ENCODE measurements around the gene PRKCA. TPM values are rescaled to one million over a fixed set of nuclear protein-coding genes. Genes with fewer than 3 reads are reported as not detected.
"Not testable (repeated sequence)": the region's sequence is repeated elsewhere in the genome, so short reads cannot be mapped to it uniquely, and the experiment has no call there.

PRKCA gene
- total and polyA plus RNA-seq, 2 donors: 15.6 to 24.4 TPM

GRCh38 chr17:66724581-66725341, 422.3 kb downstream of the PRKCA start:
- Histone ChIP-seq H3K27ac (ENCODE audit: low read depth) (no peak overlapping the region), H3K36me3 (ENCODE audit: insufficient read depth) (no peaks in the 10 kb centered on the region), H3K4me1 (ENCODE audit: insufficient read depth) (no peaks in the 10 kb centered on the region), H3K4me3 (ENCODE audit: low read depth, low read length) (no peak overlapping the region)
- peak; percentile 49 for DNase-seq (ENCODE audit: extremely low spot score)
- 12% methylated on average over 5 of the region's 5 CpGs for WGBS

DNA sequence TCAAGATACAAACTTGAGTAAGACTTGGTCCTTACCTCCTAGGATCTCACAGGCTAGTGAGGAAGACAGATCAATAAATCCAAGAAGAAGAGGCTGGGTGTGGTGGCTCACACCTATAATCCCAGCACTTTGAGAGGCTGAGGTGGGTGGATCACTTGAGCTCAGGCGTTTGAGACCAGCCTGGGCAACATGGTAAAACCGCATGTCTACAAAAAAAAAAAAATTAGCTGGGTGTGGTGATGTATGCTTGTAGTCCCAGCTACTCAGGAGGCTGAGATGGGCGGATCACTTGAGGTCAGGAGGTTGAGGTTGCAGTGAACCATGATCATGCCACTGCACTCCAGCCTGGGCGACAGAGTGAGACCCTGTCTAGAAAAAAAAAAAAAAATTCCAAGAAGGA, 423.0 kb downstream of the PRKCA start:
- WGBS: 78% methylated on average over 4 of the region's 4 CpGs
- DNase-seq (ENCODE audit: extremely low spot score); H3K27ac ChIP-seq (ENCODE audit: low read depth): not testable (repeated sequence)

DNA sequence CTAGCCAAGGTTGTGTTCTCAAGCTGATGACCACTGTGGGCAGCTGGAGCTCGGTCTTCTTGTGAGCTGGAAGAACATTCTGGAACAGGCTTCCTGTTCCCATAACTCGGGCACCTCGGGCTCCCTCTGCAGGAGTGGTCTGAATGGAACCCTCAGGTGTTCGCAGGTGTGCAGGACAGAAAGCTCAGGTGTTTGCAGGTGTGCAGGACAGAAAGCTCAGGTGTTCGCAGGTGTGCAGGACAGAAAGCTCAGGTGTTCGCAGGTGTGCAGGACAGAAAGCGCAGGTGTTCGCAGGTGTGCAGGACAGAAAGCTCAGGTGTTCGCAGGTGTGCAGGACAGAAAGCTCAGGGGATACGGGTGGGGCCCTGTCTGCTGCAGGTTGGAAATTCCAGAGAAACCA, 423.5 kb downstream of the PRKCA start:
- Histone ChIP-seq H3K4me1 (ENCODE audit: insufficient read depth) (no peaks in the 10 kb centered on the region), H3K36me3 (ENCODE audit: insufficient read depth) (no peaks in the 10 kb centered on the region), H3K27ac (ENCODE audit: low read depth) (no peak overlapping the region), H3K4me3 (ENCODE audit: low read depth, low read length) (no peak overlapping the region)
- no peak for DNase-seq (ENCODE audit: extremely low spot score)
- 97% methylated on average over 10 of the region's 10 CpGs for WGBS

More for the DNA sequence above, 423.0 kb downstream of the PRKCA start:
- H3K4me3 ChIP-seq (ENCODE audit: low read depth, low read length); H3K36me3 ChIP-seq (ENCODE audit: insufficient read depth); H3K4me1 ChIP-seq (ENCODE audit: insufficient read depth): not testable (repeated sequence)

- 95% methylated on average over 12 of the region's 12 CpGs for WGBS
- no peak for DNase-seq (ENCODE audit: extremely low spot score)
- no peaks in the 10 kb centered on the region for H3K4me1 ChIP-seq (ENCODE audit: insufficient read depth)
- no peaks in the 10 kb centered on the region for H3K36me3 ChIP-seq (ENCODE audit: insufficient read depth)
- H3K4me3 ChIP-seq (ENCODE audit: low read depth, low read length): no peak overlapping the region
- no peak overlapping the region for H3K27ac ChIP-seq (ENCODE audit: low read depth)
Observed at GRCh38 chr17:66726371-66726770, 424.0 kb downstream of the PRKCA start.

DNA sequence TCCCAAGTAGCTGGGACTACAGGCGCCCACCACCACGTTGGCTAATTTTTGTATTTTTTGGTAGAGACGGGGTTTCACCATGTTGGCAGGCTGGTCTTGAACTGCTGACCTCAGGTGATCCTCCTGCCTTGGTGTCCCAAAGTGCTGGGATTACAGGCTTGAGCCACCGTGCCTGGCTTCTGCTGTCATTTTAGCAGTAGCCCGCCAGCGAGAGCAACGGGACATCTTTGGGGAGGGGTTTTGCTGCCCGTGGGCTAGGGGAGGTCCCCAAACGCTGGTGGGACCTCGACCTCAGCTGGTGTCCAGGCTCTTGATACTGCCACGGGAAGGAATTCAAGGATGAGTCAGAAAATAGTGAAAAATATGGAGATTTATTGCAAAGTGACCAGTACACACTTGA, 424.4 kb downstream of the PRKCA start:
- H3K36me3 ChIP-seq (ENCODE audit: insufficient read depth): no peaks in the 10 kb centered on the region
- WGBS: 90% methylated on average over 11 of the region's 11 CpGs
- no peak overlapping the region for H3K27ac ChIP-seq (ENCODE audit: low read depth)
- H3K4me3 ChIP-seq (ENCODE audit: low read depth, low read length): no peak overlapping the region
- no peak for DNase-seq (ENCODE audit: extremely low spot score)
- H3K4me1 ChIP-seq (ENCODE audit: insufficient read depth): no peaks in the 10 kb centered on the region

GRCh38 chr17:66727634-66728570, 425.5 kb downstream of the PRKCA start:
- no peaks in the 10 kb centered on the region for H3K4me1 ChIP-seq (ENCODE audit: insufficient read depth)

DNA sequence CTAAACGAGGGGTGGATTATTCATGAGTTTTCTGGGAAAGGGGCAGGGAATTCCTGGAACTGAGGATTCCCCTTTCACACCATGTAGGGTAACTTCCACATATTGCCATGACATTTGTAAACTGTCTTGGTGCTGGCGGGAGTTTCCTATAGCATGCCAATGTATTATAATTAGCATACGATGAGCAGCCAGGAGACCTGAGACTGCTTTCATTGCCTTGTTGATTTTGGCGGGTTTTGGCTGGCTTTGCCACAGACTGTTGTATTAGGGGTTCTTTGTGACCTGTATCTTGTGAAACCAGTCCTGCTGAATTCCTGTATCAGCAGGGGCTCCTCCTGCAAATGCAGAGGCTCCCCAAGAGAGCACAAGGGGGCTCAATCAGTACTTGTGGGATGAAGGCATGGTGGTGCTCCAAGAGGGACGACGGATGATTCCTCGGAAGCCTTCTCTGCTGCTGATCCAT, 428.1 kb downstream of the PRKCA start:
- Histone ChIP-seq H3K27ac (ENCODE audit: low read depth) (no peak overlapping the region), H3K4me1 (ENCODE audit: insufficient read depth) (no peaks in the 10 kb centered on the region), H3K36me3 (ENCODE audit: insufficient read depth) (no peaks in the 10 kb centered on the region), H3K4me3 (ENCODE audit: low read depth, low read length) (no peak overlapping the region)
- no peak for DNase-seq (ENCODE audit: extremely low spot score)
- WGBS: 78% methylated on average over 7 of the region's 7 CpGs

More at GRCh38 chr17:66727634-66728570, 425.5 kb downstream of the PRKCA start:
- Histone ChIP-seq H3K36me3 (ENCODE audit: insufficient read depth) (no peaks in the 10 kb centered on the region), H3K4me3 (ENCODE audit: low read depth, low read length) (no peak overlapping the region), H3K27ac (ENCODE audit: low read depth) (no peak overlapping the region)
- WGBS: 62% methylated on average over 17 of the region's 17 CpGs
- no peak for DNase-seq (ENCODE audit: extremely low spot score)

DNA sequence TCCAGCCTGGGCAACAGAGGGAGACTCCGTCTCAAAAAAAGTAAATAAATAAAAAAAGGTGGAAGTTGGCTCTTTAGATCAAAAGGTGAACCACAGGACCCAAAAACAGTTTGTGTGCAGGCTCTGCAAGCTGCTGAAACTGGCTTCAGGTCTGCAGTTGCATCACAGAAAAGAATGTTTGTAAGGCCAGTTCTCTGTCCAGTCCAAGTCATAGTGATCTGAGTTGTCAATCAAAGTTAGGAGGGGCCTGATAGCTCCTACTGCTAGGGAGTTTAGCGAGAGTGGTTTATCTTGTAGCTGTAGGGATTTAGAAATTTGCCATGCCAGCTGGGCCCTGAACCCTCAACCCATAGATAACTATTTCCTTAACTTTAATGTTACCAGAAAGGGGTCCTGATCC, 431.3 kb downstream of the PRKCA start:
- WGBS: 95% methylated on average over 2 of the region's 2 CpGs
- DNase-seq (ENCODE audit: extremely low spot score): no peak
- H3K27ac ChIP-seq (ENCODE audit: low read depth): no peak overlapping the region
- no peaks in the 10 kb centered on the region for H3K4me1 ChIP-seq (ENCODE audit: insufficient read depth)
- H3K36me3 ChIP-seq (ENCODE audit: insufficient read depth): no peaks in the 10 kb centered on the region
- H3K4me3 ChIP-seq (ENCODE audit: low read depth, low read length): no peak overlapping the region

GRCh38 chr17:66734186-66734943, 432.0 kb downstream of the PRKCA start:
- no peak for DNase-seq (ENCODE audit: extremely low spot score)
- WGBS: 82% methylated on average over 8 of the region's 8 CpGs
- Histone ChIP-seq H3K36me3 (ENCODE audit: insufficient read depth) (no peaks in the 10 kb centered on the region), H3K4me3 (ENCODE audit: low read depth, low read length) (no peak overlapping the region), H3K27ac (ENCODE audit: low read depth) (no peak overlapping the region), H3K4me1 (ENCODE audit: insufficient read depth) (no peaks in the 10 kb centered on the region)

- Histone ChIP-seq H3K4me3 (ENCODE audit: low read depth, low read length) (no peak overlapping the region), H3K27ac (ENCODE audit: low read depth) (no peak overlapping the region), H3K4me1 (ENCODE audit: insufficient read depth) (no peaks in the 10 kb centered on the region), H3K36me3 (ENCODE audit: insufficient read depth) (no peaks in the 10 kb centered on the region)
- WGBS: 33% methylated on average over 12 of the region's 12 CpGs
- no peak for DNase-seq (ENCODE audit: extremely low spot score)
Observed at GRCh38 chr17:66737524-66737923, 435.1 kb downstream of the PRKCA start.

DNA sequence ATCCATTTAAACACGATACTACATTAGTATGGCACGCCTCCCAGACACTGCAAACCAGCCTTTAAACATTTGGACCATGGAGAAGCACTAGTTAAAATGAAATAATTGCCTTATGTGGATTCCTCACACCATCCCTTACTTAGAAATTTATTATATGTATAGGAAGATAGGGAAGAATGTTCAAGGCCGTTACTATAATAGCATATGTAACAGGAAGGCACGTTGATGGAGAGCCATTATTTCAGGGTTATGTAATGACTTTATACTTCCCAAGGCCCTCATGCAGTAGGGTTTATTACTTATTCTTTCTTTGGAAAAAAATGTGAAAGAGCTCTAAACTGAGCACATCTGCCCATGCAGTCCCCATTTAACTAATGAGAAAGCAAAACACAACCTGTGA, 435.9 kb downstream of the PRKCA start:
- no peaks in the 10 kb centered on the region for H3K36me3 ChIP-seq (ENCODE audit: insufficient read depth)
- 85% methylated on average over 4 of the region's 4 CpGs for WGBS
- no peak for DNase-seq (ENCODE audit: extremely low spot score)

GRCh38 chr17:66739553-66739952, 437.1 kb downstream of the PRKCA start:
- H3K36me3 ChIP-seq (ENCODE audit: insufficient read depth): no peaks in the 10 kb centered on the region
- no peak for DNase-seq (ENCODE audit: extremely low spot score)
- WGBS: 85% methylated on average over 8 of the region's 8 CpGs

More for the DNA sequence above, 435.9 kb downstream of the PRKCA start:
- H3K27ac ChIP-seq (ENCODE audit: low read depth): no peak overlapping the region
- H3K4me1 ChIP-seq (ENCODE audit: insufficient read depth): no peaks in the 10 kb centered on the region
- H3K4me3 ChIP-seq (ENCODE audit: low read depth, low read length): no peak overlapping the region

GRCh38 chr17:66740226-66740625, 437.8 kb downstream of the PRKCA start:
- H3K36me3 ChIP-seq (ENCODE audit: insufficient read depth): no peaks in the 10 kb centered on the region
- DNase-seq (ENCODE audit: extremely low spot score): no peak
- 86% methylated on average over 5 of the region's 5 CpGs for WGBS

More at GRCh38 chr17:66739553-66739952, 437.1 kb downstream of the PRKCA start:
- no peak overlapping the region for H3K27ac ChIP-seq (ENCODE audit: low read depth)
- no peaks in the 10 kb centered on the region for H3K4me1 ChIP-seq (ENCODE audit: insufficient read depth)
- H3K4me3 ChIP-seq (ENCODE audit: low read depth, low read length): no peak overlapping the region

More at GRCh38 chr17:66740226-66740625, 437.8 kb downstream of the PRKCA start:
- Histone ChIP-seq H3K4me3 (ENCODE audit: low read depth, low read length) (no peak overlapping the region), H3K4me1 (ENCODE audit: insufficient read depth) (no peaks in the 10 kb centered on the region), H3K27ac (ENCODE audit: low read depth) (no peak overlapping the region)
